Suprapubic skin (tissue), 4 donors: ENCODE measurements around the gene MUC5AC. TPM values are rescaled to one million over a fixed set of nuclear protein-coding genes. Genes with fewer than 3 reads are reported as not detected.

ENCODE experiments used
- DNase-seq, 2 donors: peaks; one replicate each; pipeline ENCODE4 v3.0.0-alpha.2; 2019; ENCODE audit warnings: low spot score in 2 of 2
- H3K27ac ChIP-seq: fragments of 200-600 bp; sonication (generic); one replicate; pipeline ENCODE4 v1.5.1; 2019
- H3K27me3 ChIP-seq: fragments of 200-600 bp; sonication (generic); one replicate; pipeline ENCODE4 v1.5.1; 2019
- H3K36me3 ChIP-seq: fragments of 200-600 bp; sonication (generic); one replicate; pipeline ENCODE4 v1.5.1; 2019
- H3K4me1 ChIP-seq: fragments of 200-600 bp; sonication (generic); one replicate; pipeline ENCODE4 v1.5.1; 2019
- H3K4me3 ChIP-seq: fragments of 200-600 bp; sonication (generic); one replicate; pipeline ENCODE4 v1.5.1; 2019; ENCODE audit warnings: mild to moderate bottlenecking
- H3K9me3 ChIP-seq: fragments of 200-600 bp; sonication (generic); one replicate; pipeline ENCODE4 v1.5.1; 2019
- EP300 ChIP-seq: sonication (generic); formaldehyde crosslinking; IDR thresholded peaks from one replicate; pipeline ENCODE4 v1.6.1; 2017; ENCODE audit warnings: antibody characterized with exemption
- POLR2A ChIP-seq, 2 donors: fragments of 450-650 bp; IDR thresholded peaks; one replicate each; pipeline ENCODE4 v1.6.1; 2017; ENCODE audit warnings: antibody characterized with exemption in 2 of 2, mild to moderate bottlenecking in 2 of 2, moderate library complexity in 2 of 2
- POLR2AphosphoS5 ChIP-seq, 3 donors: sonication (generic); formaldehyde crosslinking; IDR thresholded peaks; one replicate each; pipeline ENCODE4 v1.6.1; 2017; ENCODE audit warnings: antibody characterized with exemption in 3 of 3
- WGBS: methylation state at CpG from one replicate; pipeline ENCODE4 v1.1.5; 2018; 5-methylcytosine and 5-hydroxymethylcytosine counted together
- total RNA-seq, 4 donors: library from RNA; depleted of rRNA; stranded (reverse); fragments of >200 nt; gene quantifications; one replicate each; pipeline ENCODE4 v1.1.0, GENCODE V29; 2016
- TF ChIP-seq, protein P1 (sequence below), 2 donors: fragments of 200-600 bp in 1 of 2; fragments of 450-650 bp in 1 of 2; sonication (generic) in 1 of 2; IDR thresholded peaks; one replicate each; pipeline ENCODE4 v1.5.1; 2016 to 2019; ENCODE audit warnings: antibody characterized with exemption in 2 of 2, mild to moderate bottlenecking in 1 of 2, moderate library complexity in 1 of 2

MUC5AC gene
- total RNA-seq, 4 donors from 2014 or later, result not detected

DNA sequence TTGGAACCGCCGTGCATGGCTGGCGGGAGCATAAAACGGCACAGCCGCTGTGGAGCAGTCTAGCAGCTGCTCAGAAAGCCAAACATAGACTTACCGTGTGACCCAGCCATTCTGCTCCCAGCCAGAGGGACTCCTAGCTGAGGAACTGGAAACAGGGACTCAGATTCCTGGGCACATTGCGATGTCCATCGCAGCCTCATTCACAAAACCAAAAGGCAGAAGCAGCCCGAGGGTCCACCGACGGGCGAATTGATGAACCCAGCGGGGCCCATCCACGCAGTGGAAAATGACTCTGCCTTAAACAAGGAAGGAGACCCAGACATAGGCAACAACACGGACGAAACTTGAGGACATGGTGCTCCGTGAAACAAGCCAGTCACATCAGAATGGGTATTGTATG lies 59.4 kb downstream of the MUC5AC start:
- TF ChIP-seq EP300 (no peak), POLR2AphosphoS5 (IDR thresholded peaks at IDR 0.05) (no peak), POLR2A (IDR thresholded peaks at IDR 0.05) (no peak)
- TF ChIP-seq, protein P1, sequence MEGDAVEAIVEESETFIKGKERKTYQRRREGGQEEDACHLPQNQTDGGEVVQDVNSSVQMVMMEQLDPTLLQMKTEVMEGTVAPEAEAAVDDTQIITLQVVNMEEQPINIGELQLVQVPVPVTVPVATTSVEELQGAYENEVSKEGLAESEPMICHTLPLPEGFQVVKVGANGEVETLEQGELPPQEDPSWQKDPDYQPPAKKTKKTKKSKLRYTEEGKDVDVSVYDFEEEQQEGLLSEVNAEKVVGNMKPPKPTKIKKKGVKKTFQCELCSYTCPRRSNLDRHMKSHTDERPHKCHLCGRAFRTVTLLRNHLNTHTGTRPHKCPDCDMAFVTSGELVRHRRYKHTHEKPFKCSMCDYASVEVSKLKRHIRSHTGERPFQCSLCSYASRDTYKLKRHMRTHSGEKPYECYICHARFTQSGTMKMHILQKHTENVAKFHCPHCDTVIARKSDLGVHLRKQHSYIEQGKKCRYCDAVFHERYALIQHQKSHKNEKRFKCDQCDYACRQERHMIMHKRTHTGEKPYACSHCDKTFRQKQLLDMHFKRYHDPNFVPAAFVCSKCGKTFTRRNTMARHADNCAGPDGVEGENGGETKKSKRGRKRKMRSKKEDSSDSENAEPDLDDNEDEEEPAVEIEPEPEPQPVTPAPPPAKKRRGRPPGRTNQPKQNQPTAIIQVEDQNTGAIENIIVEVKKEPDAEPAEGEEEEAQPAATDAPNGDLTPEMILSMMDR (IDR thresholded peaks at IDR 0.05), result no peak
- Histone ChIP-seq H3K27ac (no peak overlapping the region), H3K4me1 (no peaks in the 10 kb centered on the region), H3K27me3 (peaks cover 37% of the 10 kb centered on the region), H3K4me3 (no peak overlapping the region), H3K36me3 (no peaks in the 10 kb centered on the region), H3K9me3 (peaks cover 7% of the 10 kb centered on the region)
- 93% methylated on average over 17 of the region's 17 CpGs for WGBS
- DNase-seq, result peak; percentile 18 to 52

DNA sequence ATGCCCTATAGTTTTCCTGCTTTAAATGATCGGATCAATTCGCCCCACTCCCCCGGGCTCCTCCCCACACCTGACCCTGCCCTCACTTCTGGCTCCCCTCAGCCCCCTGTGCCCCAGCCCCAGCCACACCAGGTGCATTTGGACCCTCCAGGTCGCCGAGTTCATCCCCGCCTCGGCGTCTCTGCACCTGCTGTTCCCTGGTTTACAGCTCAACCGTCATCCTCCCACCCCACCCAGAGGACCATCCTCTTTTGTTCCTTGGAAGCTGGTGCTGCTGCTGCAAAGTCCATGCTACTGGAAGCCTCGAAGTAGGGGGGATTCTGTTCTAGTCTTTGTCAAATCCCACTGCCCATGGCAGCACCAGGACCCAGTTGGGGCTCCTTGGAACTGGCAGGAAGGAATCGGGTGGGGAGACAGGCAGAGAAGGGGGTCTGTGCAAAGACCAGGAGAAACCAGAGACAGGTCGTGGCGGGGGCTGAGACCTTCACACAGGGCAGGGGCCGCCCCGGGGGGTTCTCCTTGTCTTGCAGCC lies 60.6 kb downstream of the MUC5AC start:
- peaks cover 48% of the 10 kb centered on the region for H3K27me3 ChIP-seq
- TF ChIP-seq POLR2A (IDR thresholded peaks at IDR 0.05) (no peak), POLR2AphosphoS5 (IDR thresholded peaks at IDR 0.05) (no peak), EP300 (no peak)
- TF ChIP-seq, protein P1 (IDR thresholded peaks at IDR 0.05), result no peak
- WGBS, result 73% methylated on average over 15 of the region's 15 CpGs

DNA sequence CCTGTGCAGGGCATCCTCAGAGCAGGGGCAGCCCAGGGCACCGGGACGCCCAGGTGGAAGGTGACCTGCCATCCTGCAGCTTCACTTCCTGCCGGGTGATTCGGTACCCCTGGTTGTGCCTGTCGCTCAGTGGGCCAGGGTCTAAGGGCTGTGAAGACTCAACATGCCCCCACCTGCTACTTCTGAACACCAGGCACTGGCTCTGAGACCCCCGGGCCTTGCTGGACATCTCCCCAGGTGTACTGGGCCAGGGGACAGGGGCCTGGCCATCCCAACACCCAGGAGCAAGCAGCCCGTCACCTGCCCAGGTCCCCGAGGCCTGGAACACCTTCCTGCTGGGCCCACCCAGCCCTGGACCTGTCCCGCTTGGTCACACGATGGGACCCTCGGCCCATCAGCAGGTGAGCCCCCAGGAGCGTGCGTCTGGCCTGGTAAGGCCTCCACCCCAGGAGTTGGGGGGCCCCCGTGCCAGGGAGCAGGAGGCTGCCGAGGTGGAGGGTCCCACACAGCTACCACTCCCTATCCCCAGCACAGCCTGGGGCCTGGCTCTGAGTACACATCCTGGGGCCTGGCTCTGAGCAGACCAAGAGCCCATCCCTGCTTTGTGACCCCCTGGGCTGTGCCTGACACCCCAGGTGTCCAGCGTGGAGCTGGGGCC lies 61.2 kb downstream of the MUC5AC start:
- Histone ChIP-seq H3K4me1 (no peaks in the 10 kb centered on the region), H3K36me3 (no peaks in the 10 kb centered on the region), H3K9me3 (no peaks in the 10 kb centered on the region), H3K4me3 (no peak overlapping the region), H3K27ac (no peak overlapping the region), H3K27me3 (peaks cover 54% of the 10 kb centered on the region)
- peak; percentile 59 to 75 for DNase-seq
- TF ChIP-seq, protein P1 (IDR thresholded peaks at IDR 0.05), result no peak
- TF ChIP-seq POLR2A (IDR thresholded peaks at IDR 0.05), result no peak
- no peak for TF ChIP-seq POLR2AphosphoS5 (IDR thresholded peaks at IDR 0.05)
- TF ChIP-seq EP300, result no peak
- WGBS, result 80% methylated on average over 2 of the region's 16 CpGs

More for the DNA sequence above, 60.6 kb downstream of the MUC5AC start:
- DNase-seq, result peak; percentile 24 to 47
- Histone ChIP-seq H3K4me1 (no peaks in the 10 kb centered on the region), H3K36me3 (no peaks in the 10 kb centered on the region), H3K4me3 (no peak overlapping the region), H3K9me3 (no peaks in the 10 kb centered on the region), H3K27ac (no peak overlapping the region)

DNA sequence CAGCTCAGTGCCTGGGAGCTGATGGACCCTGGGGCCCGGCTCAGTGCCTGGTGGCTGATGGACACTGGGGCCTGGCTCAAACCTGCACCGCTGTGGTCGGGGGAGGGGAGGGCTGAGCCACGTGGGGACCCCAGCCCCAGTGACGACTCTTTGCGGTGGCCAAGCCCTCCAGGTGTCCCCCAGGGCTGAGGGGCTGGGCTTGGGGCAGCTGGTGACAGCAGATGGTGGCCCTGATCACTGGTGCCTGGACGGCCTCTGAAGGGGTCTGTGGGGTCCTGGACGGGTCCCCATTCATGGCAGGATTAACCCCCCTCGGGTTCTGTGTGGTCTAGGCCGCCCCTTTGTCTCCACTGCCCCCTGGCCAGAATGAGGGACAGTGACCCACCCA lies 61.7 kb downstream of the MUC5AC start:
- H3K4me3 ChIP-seq, result no peak overlapping the region
- WGBS, result no CpG with 5 or more reads among the region's 10 CpGs
- TF ChIP-seq POLR2A (IDR thresholded peaks at IDR 0.05) (no peak), POLR2AphosphoS5 (IDR thresholded peaks at IDR 0.05) (no peak), EP300 (no peak)
- TF ChIP-seq, protein P1 (IDR thresholded peaks at IDR 0.05), result no peak
- no peaks in the 10 kb centered on the region for H3K36me3 ChIP-seq
- peaks cover 59% of the 10 kb centered on the region for H3K27me3 ChIP-seq
- H3K27ac ChIP-seq, result no peak overlapping the region
- H3K4me1 ChIP-seq, result peaks cover 3% of the 10 kb centered on the region
- H3K9me3 ChIP-seq, result no peaks in the 10 kb centered on the region
- DNase-seq, result peak; percentile 60 to 72
